ENCODE measurements around the gene USHBP1. TPM values are rescaled to one million over a fixed set of nuclear protein-coding genes. Genes with fewer than 3 reads are reported as not detected.

The USHBP1 gene
- polyA plus RNA-seq, 1 donor from 2014 or later = 0.59 TPM

DNA sequence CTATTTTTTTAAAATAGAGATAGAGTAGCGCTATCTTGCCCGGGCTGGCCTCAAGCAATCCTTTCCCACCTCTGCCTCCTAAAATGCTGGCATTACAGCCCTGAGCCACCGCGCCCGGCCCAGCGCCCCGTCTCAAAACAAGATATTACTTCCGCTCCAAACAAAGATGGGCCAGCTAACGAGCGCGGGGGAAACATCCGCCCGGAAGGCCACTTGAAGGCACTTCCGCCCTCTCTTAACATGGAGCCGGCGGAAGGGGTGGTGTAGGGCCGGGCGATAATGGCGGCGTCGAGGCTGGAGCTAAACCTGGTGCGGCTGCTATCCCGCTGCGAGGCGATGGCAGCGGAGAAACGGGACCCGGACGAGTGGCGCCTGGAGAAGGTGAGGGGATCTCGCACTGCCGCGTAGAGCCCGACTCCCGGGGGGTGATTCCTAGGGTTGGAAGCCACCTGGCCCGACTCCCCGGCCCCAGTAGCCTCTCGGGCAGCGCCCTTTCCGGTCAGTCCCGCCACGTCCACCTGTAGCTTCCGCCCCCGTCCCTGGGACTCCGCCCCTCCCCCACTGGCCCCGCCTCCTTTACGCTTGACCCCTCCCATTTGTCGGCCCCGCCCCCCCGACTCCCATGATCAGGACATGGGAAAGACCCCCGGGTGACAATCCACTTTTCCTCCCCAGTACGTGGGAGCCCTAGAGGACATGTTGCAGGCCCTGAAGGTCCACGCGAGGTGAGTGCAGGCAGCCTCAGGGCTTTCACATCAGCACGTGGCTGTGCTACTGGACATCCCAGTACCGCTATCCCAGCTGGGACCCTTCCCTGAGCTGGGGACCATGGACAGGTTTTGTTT lies 49.2 kb downstream of the USHBP1 start, which contains the start of gene USE1:
Gene USE1 (plus strand): TSS at position 231 of the 845 bp plus-strand sequence. CDS start 49 bp downstream, at position 280.
- no peaks in the 10 kb centered on the region for H3F3A ChIP-seq (ENCODE audit: insufficient read depth, low read length, poor library complexity, severe bottlenecking)
- H3K9me3 ChIP-seq (ENCODE audit: low read length) = no peaks in the 10 kb centered on the region
- H3K27me3 ChIP-seq (ENCODE audit: insufficient read depth, low read depth, low read length) = no peaks in the 10 kb centered on the region
- H3K36me3 ChIP-seq (ENCODE audit: insufficient read depth, low read length) = no peaks in the 10 kb centered on the region
- H3K9me2 ChIP-seq (ENCODE audit: insufficient read depth, low read length) = no peaks in the 10 kb centered on the region
- peak within 1 kb of the TSS; percentile 83 for H3K9ac ChIP-seq (ENCODE audit: low read length)
- no peaks in the 10 kb centered on the region for H3K79me2 ChIP-seq (replicated peaks; ENCODE audit: insufficient read depth, low read length)
- TF ChIP-seq MXI1 (conservative IDR thresholded peaks at IDR 0.05; ENCODE audit: poor library complexity, severe bottlenecking) (peak; percentile 68), EZH2 (IDR thresholded peaks at IDR 0.05; ENCODE audit: borderline replicate concordance, insufficient read depth, low read length, poor library complexity, severe bottlenecking) (no peak), SMC3 (conservative IDR thresholded peaks at IDR 0.05; ENCODE audit: poor library complexity) (peak; percentile 31), CTCF (IDR thresholded peaks at IDR 0.05; ENCODE audit: poor library complexity, severe bottlenecking) (no peak), TAF1 (IDR thresholded peaks at IDR 0.05; ENCODE audit: low read depth) (peak; percentile 90), POLR2AphosphoS5 (IDR thresholded peaks at IDR 0.05) (peak; percentile 70), EP300 (conservative IDR thresholded peaks at IDR 0.05; ENCODE audit: poor library complexity, severe bottlenecking) (no peak)
- TF ChIP-seq, protein P1, sequence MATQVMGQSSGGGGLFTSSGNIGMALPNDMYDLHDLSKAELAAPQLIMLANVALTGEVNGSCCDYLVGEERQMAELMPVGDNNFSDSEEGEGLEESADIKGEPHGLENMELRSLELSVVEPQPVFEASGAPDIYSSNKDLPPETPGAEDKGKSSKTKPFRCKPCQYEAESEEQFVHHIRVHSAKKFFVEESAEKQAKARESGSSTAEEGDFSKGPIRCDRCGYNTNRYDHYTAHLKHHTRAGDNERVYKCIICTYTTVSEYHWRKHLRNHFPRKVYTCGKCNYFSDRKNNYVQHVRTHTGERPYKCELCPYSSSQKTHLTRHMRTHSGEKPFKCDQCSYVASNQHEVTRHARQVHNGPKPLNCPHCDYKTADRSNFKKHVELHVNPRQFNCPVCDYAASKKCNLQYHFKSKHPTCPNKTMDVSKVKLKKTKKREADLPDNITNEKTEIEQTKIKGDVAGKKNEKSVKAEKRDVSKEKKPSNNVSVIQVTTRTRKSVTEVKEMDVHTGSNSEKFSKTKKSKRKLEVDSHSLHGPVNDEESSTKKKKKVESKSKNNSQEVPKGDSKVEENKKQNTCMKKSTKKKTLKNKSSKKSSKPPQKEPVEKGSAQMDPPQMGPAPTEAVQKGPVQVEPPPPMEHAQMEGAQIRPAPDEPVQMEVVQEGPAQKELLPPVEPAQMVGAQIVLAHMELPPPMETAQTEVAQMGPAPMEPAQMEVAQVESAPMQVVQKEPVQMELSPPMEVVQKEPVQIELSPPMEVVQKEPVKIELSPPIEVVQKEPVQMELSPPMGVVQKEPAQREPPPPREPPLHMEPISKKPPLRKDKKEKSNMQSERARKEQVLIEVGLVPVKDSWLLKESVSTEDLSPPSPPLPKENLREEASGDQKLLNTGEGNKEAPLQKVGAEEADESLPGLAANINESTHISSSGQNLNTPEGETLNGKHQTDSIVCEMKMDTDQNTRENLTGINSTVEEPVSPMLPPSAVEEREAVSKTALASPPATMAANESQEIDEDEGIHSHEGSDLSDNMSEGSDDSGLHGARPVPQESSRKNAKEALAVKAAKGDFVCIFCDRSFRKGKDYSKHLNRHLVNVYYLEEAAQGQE (IDR thresholded peaks at IDR 0.05; ENCODE audit: borderline replicate concordance) = no peak
- peak within 1 kb of the TSS; percentile 32 for H3K4me2 ChIP-seq (ENCODE audit: low read length)
- H2AFZ ChIP-seq (ENCODE audit: low read depth, low read length) = peak within 1 kb of the TSS; percentile 90
- H3K27ac ChIP-seq (ENCODE audit: low read length) = peak within 1 kb of the TSS; percentile 73
- H4K20me1 ChIP-seq (ENCODE audit: insufficient read depth) = no peaks in the 10 kb centered on the region
- peak within 1 kb of the TSS; percentile 74 for H3K4me3 ChIP-seq (ENCODE audit: low read length)

DNA sequence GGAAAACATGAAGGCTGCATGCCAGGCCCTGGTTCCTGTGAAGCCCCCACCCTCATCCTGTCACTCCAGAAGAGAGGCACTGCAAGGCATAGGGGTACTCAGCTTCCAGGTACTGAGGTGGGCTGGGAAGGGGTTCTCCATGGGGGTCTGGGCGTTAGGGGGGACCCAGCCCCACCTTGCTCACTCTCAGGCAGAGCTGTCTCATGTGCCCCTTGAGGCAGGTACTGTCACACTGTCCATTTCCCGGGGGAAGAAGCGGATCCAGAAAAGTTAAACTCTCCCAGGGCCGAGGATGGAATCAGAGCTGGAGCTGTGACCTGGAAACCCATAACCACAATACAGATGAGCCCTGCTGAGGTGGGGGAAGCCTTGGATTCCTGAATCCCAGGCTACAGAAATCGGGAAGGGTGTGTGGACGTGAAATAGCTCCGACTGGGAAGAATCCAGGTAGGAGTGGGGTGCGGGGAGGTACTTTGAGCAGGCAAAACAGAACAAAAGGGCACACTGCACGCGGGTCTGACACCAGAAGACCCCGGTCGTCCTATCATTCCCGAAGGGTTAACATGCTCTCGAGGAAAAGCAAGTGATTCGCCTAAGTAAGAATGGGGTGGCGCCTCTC lies 49.9 kb downstream of the USHBP1 start:
- Histone ChIP-seq H3K4me3 (ENCODE audit: low read length) (peak overlapping the region; percentile 74), H3K4me2 (ENCODE audit: low read length) (peak overlapping the region; percentile 25), H4K20me1 (ENCODE audit: insufficient read depth) (no peaks in the 10 kb centered on the region), H3K27me3 (ENCODE audit: insufficient read depth, low read depth, low read length) (no peaks in the 10 kb centered on the region), H3K27ac (ENCODE audit: low read length) (peak overlapping the region; percentile 73), H3K36me3 (ENCODE audit: insufficient read depth, low read length) (no peaks in the 10 kb centered on the region), H3K9me2 (ENCODE audit: insufficient read depth, low read length) (no peaks in the 10 kb centered on the region), H3F3A (ENCODE audit: insufficient read depth, low read length, poor library complexity, severe bottlenecking) (no peaks in the 10 kb centered on the region), H3K9me3 (ENCODE audit: low read length) (no peaks in the 10 kb centered on the region), H2AFZ (ENCODE audit: low read depth, low read length) (peak overlapping the region; percentile 90), H3K79me2 (replicated peaks; ENCODE audit: insufficient read depth, low read length) (no peaks in the 10 kb centered on the region), H3K9ac (ENCODE audit: low read length) (peak overlapping the region; percentile 83)
- TF ChIP-seq MXI1 (conservative IDR thresholded peaks at IDR 0.05; ENCODE audit: poor library complexity, severe bottlenecking) = no peak
- TF ChIP-seq RAD21 (conservative IDR thresholded peaks at IDR 0.05) = no peak
- TF ChIP-seq, protein P1 (IDR thresholded peaks at IDR 0.05; ENCODE audit: borderline replicate concordance) = no peak
- TF ChIP-seq TAF1 (IDR thresholded peaks at IDR 0.05; ENCODE audit: low read depth) = no peak
- no peak for TF ChIP-seq POLR2AphosphoS5 (IDR thresholded peaks at IDR 0.05)
- no peak for TF ChIP-seq EZH2 (IDR thresholded peaks at IDR 0.05; ENCODE audit: borderline replicate concordance, insufficient read depth, low read length, poor library complexity, severe bottlenecking)
- TF ChIP-seq SMC3 (conservative IDR thresholded peaks at IDR 0.05; ENCODE audit: poor library complexity) = no peak
- TF ChIP-seq CTCF (IDR thresholded peaks at IDR 0.05; ENCODE audit: poor library complexity, severe bottlenecking) = no peak
- no peak for TF ChIP-seq EP300 (conservative IDR thresholded peaks at IDR 0.05; ENCODE audit: poor library complexity, severe bottlenecking)
